WTC11 (cell line): Measurements from ENCODE around the gene ABL1. TPM values are rescaled to one million over a fixed set of nuclear protein-coding genes. Genes with fewer than 3 reads are reported as not detected.

Source experiments
- ATAC-seq: fragments of 200-7000 bp; cut with Tn5 transposase; 2 replicates; pipeline ENCODE4 v1.10.0; 2021; ENCODE audit warnings: mild to moderate bottlenecking, moderate library complexity
- CTCF ChIA-PET: fragments of 300-600 bp; sonication (Branson Sonifier 250); formaldehyde crosslinking; loops from one replicate; lab custom pipeline; 2021; ENCODE audit warnings: antibody characterized with exemption; lab: Charles Lee
- POLR2A ChIA-PET: fragments of 350-600 bp; sonication (Branson Sonifier 250); formaldehyde crosslinking; loops from one replicate; lab custom pipeline; 2021; ENCODE audit warnings: antibody characterized with exemption; lab: Charles Lee
- DNase-seq: peaks from one replicate; pipeline ENCODE4 v3.0.0; 2021; ENCODE audit warnings: low spot score
- H3K27ac Mint-ChIP-seq: 2 replicates; pipeline ENCODE4 v1.8.0; 2021; ENCODE audit warnings: mixed read lengths
- H3K27me3 Mint-ChIP-seq: 2 replicates; pipeline ENCODE4 v1.8.0; 2021; ENCODE audit warnings: low read depth, mild to moderate bottlenecking, moderate library complexity, mixed read lengths
- H3K36me3 Mint-ChIP-seq: 2 replicates; pipeline ENCODE4 v1.8.0; 2021; ENCODE audit warnings: mixed read lengths
- H3K4me1 Mint-ChIP-seq: 2 replicates; pipeline ENCODE4 v1.8.0; 2022; ENCODE audit warnings: mixed read lengths
- H3K4me3 Mint-ChIP-seq: 2 replicates; pipeline ENCODE4 v1.8.0; 2021; ENCODE audit warnings: mild to moderate bottlenecking, moderate library complexity, mixed read lengths
- H3K9me3 Mint-ChIP-seq: 2 replicates; pipeline ENCODE4 v1.8.0; 2021; ENCODE audit warnings: mixed read lengths
- ARID4B ChIP-seq: sonication (generic); formaldehyde crosslinking; IDR thresholded peaks from 2 replicates; pipeline ENCODE4 v1.8.0; 2023; ENCODE audit warnings: missing genetic modification reagents, mild to moderate bottlenecking, borderline replicate concordance
- ATF3 ChIP-seq: sonication (generic); formaldehyde crosslinking; conservative IDR thresholded peaks from 2 replicates; pipeline ENCODE4 v1.8.1; 2022; ENCODE audit warnings: mild to moderate bottlenecking, missing genetic modification reagents
- CREB1 ChIP-seq: sonication (generic); formaldehyde crosslinking; IDR thresholded peaks from 2 replicates; pipeline ENCODE4 v1.8.0; 2023; ENCODE audit warnings: mild to moderate bottlenecking, missing genetic modification reagents
- E2F5 ChIP-seq: sonication (generic); formaldehyde crosslinking; IDR thresholded peaks from 2 replicates; pipeline ENCODE4 v1.8.1; 2022; ENCODE audit warnings: mild to moderate bottlenecking, moderate library complexity, missing genetic modification reagents
- GTF2I ChIP-seq: fragments of 250-450 bp; sonication (Bioruptor Pico); conservative IDR thresholded peaks from 2 replicates; pipeline ENCODE4 v1.4.0; 2021; ENCODE audit warnings: mild to moderate bottlenecking
- JAZF1 ChIP-seq: fragments of 250-450 bp; sonication (Bioruptor Pico); IDR thresholded peaks from 2 replicates; pipeline ENCODE4 v1.9.0; 2021; ENCODE audit warnings: moderate library complexity, mild to moderate bottlenecking, inconsistent platforms
- JUN ChIP-seq: sonication (generic); formaldehyde crosslinking; IDR thresholded peaks from 2 replicates; pipeline ENCODE4 v1.8.0; 2023; ENCODE audit warnings: mild to moderate bottlenecking, missing genetic modification reagents
- NR2C2 ChIP-seq: sonication (generic); formaldehyde crosslinking; IDR thresholded peaks from 2 replicates; pipeline ENCODE4 v1.8.0; 2022; ENCODE audit warnings: mild to moderate bottlenecking, missing genetic modification reagents
- RORB ChIP-seq: fragments of 250-450 bp; sonication (Bioruptor Pico); IDR thresholded peaks from 2 replicates; pipeline ENCODE4 v1.9.0; 2021; ENCODE audit warnings: mild to moderate bottlenecking
- SMAD3 ChIP-seq: sonication (generic); formaldehyde crosslinking; IDR thresholded peaks from 2 replicates; pipeline ENCODE4 v1.8.0; 2022; ENCODE audit warnings: missing genetic modification reagents, mild to moderate bottlenecking, borderline replicate concordance
- SMAD4 ChIP-seq: sonication (generic); formaldehyde crosslinking; IDR thresholded peaks from 2 replicates; pipeline ENCODE4 v1.8.0; 2022; ENCODE audit warnings: mild to moderate bottlenecking, missing genetic modification reagents
- TCF7 ChIP-seq: sonication (generic); formaldehyde crosslinking; IDR thresholded peaks from 2 replicates; pipeline ENCODE4 v1.8.0; 2022; ENCODE audit warnings: mild to moderate bottlenecking, low read depth, missing genetic modification reagents, moderate library complexity
- ZNF138 ChIP-seq: sonication (generic); formaldehyde crosslinking; conservative IDR thresholded peaks from 2 replicates; pipeline ENCODE4 v1.8.1; 2022; ENCODE audit warnings: mild to moderate bottlenecking, moderate library complexity, missing genetic modification reagents
- ZNF281 ChIP-seq: sonication (generic); formaldehyde crosslinking; IDR thresholded peaks from 2 replicates; pipeline ENCODE4 v1.8.0; 2023; ENCODE audit warnings: mild to moderate bottlenecking, missing genetic modification reagents
- ZNF425 ChIP-seq: fragments of 250-450 bp; sonication (Bioruptor Pico); conservative IDR thresholded peaks from 2 replicates; pipeline ENCODE4 v1.9.0; 2021; ENCODE audit warnings: mild to moderate bottlenecking
- total RNA-seq: library from RNA; stranded (reverse); gene quantifications from 3 replicates; pipeline ENCODE4 v1.2.3, GENCODE V29; 2021
- TF ChIP-seq, protein P1 (sequence below): sonication (generic); formaldehyde crosslinking; IDR thresholded peaks from 2 replicates; pipeline ENCODE4 v1.8.1; 2022; ENCODE audit warnings: low read depth, missing genetic modification reagents, borderline replicate concordance

The ABL1 gene
- total RNA-seq, 1 experiment from 2014 or later: 104 TPM

- TF ChIP-seq ZNF425: no peak
- no peak for TF ChIP-seq SMAD4
- no peak for TF ChIP-seq ZNF138 (CRISPR knock-in tag)
- no peak for TF ChIP-seq TCF7
- no peak for TF ChIP-seq E2F5
- no peak for TF ChIP-seq NR2C2 (CRISPR knock-in tag)
Measured at GRCh38 chr9:130884111-130884531, 49.1 kb downstream of the ABL1 start (continued).

DNA sequence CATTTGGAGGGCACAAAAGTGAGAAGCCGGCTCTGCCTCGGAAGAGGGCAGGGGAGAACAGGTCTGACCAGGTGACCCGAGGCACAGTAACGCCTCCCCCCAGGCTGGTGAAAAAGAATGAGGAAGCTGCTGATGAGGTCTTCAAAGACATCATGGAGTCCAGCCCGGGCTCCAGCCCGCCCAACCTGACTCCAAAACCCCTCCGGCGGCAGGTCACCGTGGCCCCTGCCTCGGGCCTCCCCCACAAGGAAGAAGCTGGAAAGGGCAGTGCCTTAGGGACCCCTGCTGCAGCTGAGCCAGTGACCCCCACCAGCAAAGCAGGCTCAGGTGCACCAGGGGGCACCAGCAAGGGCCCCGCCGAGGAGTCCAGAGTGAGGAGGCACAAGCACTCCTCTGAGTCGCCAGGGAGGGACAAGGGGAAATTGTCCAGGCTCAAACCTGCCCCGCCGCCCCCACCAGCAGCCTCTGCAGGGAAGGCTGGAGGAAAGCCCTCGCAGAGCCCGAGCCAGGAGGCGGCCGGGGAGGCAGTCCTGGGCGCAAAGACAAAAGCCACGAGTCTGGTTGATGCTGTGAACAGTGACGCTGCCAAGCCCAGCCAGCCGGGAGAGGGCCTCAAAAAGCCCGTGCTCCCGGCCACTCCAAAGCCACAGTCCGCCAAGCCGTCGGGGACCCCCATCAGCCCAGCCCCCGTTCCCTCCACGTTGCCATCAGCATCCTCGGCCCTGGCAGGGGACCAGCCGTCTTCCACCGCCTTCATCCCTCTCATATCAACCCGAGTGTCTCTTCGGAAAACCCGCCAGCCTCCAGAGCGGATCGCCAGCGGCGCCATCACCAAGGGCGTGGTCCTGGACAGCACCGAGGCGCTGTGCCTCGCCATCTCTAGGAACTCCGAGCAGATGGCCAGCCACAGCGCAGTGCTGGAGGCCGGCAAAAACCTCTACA lies 49.8 kb downstream of the ABL1 start:
- H3K27ac Mint-ChIP-seq: peak overlapping the region; percentile 70
- DNase-seq (no peak), ATAC-seq (no peak)
- ChIA-PET POLR2A (interaction anchor here (0.7 to 0.9 kb wide), 2 partner anchors 29 to 182 kb away, joined by 4 read pairs; no protein-coding TSS in a partner anchor), CTCF (interaction anchor here (1.2 to 4.3 kb wide), 8 partner anchors 18 to 184 kb away, joined by 3 to 24 read pairs (median 5); no protein-coding TSS in a partner anchor)
- H3K4me1 Mint-ChIP-seq: peaks cover 10% of the 10 kb centered on the region
- no peaks in the 10 kb centered on the region for H3K9me3 Mint-ChIP-seq
- H3K4me3 Mint-ChIP-seq: no peak overlapping the region
- H3K27me3 Mint-ChIP-seq: no peaks in the 10 kb centered on the region
- TF ChIP-seq ZNF281 (CRISPR knock-in tag): no peak
- TF ChIP-seq, protein P1, sequence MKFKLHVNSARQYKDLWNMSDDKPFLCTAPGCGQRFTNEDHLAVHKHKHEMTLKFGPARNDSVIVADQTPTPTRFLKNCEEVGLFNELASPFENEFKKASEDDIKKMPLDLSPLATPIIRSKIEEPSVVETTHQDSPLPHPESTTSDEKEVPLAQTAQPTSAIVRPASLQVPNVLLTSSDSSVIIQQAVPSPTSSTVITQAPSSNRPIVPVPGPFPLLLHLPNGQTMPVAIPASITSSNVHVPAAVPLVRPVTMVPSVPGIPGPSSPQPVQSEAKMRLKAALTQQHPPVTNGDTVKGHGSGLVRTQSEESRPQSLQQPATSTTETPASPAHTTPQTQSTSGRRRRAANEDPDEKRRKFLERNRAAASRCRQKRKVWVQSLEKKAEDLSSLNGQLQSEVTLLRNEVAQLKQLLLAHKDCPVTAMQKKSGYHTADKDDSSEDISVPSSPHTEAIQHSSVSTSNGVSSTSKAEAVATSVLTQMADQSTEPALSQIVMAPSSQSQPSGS: no peak
- H3K36me3 Mint-ChIP-seq: peaks cover 56% of the 10 kb centered on the region

GRCh38 chr9:130885484-130886375 lies 50.7 kb downstream of the ABL1 start:
- POLR2A ChIA-PET: interaction anchor here (0.7 to 0.9 kb wide), 2 partner anchors 28 to 181 kb away, joined by 4 read pairs; no protein-coding TSS in a partner anchor
- H3K4me3 Mint-ChIP-seq: no peak overlapping the region
- H3K9me3 Mint-ChIP-seq: no peaks in the 10 kb centered on the region
- DNase-seq (no peak), ATAC-seq (no peak)
- H3K36me3 Mint-ChIP-seq: peaks cover 48% of the 10 kb centered on the region
- peaks cover 10% of the 10 kb centered on the region for H3K4me1 Mint-ChIP-seq
- CTCF ChIA-PET: interaction anchor here (1.0 to 4.3 kb wide), 9 partner anchors 16 to 185 kb away, joined by 3 to 24 read pairs (median 4); no protein-coding TSS in a partner anchor
- no peaks in the 10 kb centered on the region for H3K27me3 Mint-ChIP-seq
- peak overlapping the region; percentile 94 for H3K27ac Mint-ChIP-seq
- no peak for TF ChIP-seq GTF2I (CRISPR knock-in tag)
- no peak for TF ChIP-seq E2F5
- TF ChIP-seq JUN: no peak
- TF ChIP-seq CREB1 (CRISPR knock-in tag): no peak
- TF ChIP-seq ARID4B (CRISPR knock-in tag): no peak
- TF ChIP-seq RORB (CRISPR knock-in tag): no peak
- TF ChIP-seq SMAD3 (CRISPR knock-in tag): no peak
- no peak for TF ChIP-seq ATF3 (CRISPR knock-in tag)
- no peak for TF ChIP-seq JAZF1 (CRISPR knock-in tag)
